Right lung (tissue), 5 donors: ENCODE data around the gene EGR1. TPM values are rescaled to one million over a fixed set of nuclear protein-coding genes. Genes with fewer than 3 reads are reported as not detected.

Experiments
- DNase-seq, 2 donors: peaks; one replicate each; pipeline ENCODE4 v3.0.0-alpha.2; 2013
- polyA plus RNA-seq, 5 donors: library from polyadenylated mRNA; unstranded; fragments of 120-200 nt; gene quantifications; one replicate each; pipeline versions ENCODE4 v1.2.1 to v1.2.3, GENCODE V29; 2013; ENCODE audit warnings: inconsistent platforms in 1 of 5, low replicate concordance in 1 of 5; ENCODE audit not compliant: insufficient read length in 5 of 5, insufficient read depth in 1 of 5

EGR1 gene
- polyA plus RNA-seq, 5 donors = 44.6 to 383 (median 307) TPM

DNA sequence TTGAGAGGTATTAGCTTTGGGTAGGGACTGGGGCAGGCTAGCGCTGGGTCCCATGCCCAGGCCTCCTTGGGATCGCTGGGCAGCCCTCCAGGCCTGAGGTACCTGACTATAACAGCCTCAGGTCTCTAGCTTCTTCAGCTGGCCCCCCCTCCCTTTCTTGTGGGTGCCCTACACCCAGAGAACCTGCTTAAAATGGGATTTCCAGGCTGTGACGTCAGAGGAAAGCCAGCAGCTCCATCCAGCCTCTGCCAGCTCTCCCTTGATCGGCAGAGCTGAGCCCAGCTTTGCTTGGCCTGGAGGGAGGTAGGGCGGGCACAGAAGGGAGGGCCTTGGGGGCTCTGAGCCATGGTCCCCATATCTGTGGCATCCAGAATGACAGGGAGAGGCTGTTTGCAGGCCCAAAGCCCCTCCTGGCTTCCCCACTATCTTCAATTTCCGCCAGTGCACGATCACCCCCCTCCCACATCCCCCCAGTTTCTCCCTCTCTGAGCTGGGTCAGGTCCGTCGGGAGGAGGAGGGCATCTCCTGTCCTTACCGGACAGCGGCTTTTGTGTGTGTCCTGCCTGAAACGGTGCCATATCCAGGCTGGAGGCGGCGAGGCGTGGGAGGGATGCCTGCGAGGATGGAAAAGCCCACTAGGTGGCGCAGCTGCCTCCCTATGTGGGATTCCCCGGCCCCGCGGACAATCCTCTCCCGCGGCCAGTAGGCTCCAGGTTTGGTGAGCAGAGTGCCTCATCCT, 15.6 kb upstream of the EGR1 start:
- DNase-seq = peak; percentile 73 to 84

DNA sequence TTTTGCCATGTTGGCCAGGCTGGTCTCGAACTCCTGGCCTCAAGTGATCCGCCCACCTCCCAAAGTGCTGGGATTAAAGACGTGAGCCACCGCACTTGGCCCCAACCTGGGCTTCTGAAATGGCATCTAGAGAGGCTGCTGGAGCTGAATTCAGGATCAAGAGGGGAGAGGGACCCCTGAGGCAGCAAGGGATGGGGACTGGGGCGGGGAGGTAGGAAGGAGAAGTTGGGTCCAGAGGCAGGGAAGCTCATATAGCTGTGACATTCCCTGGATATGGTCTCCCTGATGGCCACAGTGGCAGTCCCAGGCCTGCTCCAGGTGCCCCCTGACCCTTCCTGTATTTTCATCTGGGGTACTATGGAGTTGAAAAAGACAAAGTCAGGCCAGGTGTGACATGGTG, 14.3 kb upstream of the EGR1 start:
- DNase-seq = no peak

DNA sequence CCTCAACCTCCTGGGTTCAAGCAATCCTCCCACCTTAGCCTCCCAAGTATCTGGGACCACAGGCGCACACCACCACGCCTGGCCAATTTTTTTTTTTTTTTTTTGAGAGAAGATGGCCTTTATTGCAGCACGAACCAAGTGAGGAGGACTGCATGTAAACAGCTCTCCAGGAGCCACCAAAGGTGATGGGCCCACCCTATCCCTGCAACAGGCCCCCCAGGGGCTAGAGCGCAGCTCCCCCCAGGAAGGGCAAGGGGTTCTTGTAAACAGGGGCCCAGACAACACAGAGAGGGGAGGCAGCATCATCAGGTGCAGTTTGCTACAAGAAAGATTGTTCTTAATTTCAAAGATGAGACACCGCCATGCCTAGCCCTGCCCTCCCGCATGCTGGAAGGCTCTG, 12.6 kb upstream of the EGR1 start:
- no peak for DNase-seq

DNA sequence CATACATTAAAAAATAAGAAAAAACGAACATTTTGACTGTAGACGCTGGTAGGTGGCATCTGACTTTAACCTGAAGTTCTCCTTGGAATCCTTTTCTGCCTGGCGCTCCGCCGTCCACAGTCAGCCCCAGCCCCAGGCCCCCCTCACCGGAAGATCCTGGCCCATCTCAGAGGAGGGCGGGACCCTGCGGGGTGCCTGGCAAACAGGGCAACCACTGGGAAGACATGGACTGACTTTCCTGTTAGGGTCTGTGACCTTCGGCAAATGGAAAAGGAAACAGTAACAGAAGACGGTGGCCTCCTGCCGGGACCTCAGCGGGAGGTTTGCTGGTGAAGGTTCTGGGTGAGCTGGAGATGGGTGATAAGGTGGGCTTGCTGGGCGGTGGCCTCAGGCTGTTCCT, 11.7 kb upstream of the EGR1 start:
- DNase-seq = no peak

DNA sequence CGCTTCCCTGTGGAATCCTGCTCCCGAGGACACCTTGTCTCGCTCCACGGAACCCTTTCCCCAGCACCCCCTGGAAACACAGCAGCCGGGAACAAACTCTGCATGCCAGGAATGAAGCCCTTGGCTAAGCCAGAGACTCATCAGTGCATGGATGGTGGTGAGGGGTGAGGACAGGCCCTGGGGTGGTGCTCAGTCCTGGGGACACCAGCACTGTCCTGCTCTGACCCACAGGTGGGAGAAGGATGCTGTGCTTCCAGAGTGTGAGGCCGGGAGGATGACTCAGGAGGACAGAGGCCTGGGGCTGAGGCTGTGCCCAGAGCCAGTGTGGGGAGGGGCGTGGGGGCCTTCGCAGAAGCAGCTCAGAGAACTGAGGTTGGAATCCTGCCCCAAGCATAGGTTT, 11.2 kb upstream of the EGR1 start:
- no peak for DNase-seq

DNA sequence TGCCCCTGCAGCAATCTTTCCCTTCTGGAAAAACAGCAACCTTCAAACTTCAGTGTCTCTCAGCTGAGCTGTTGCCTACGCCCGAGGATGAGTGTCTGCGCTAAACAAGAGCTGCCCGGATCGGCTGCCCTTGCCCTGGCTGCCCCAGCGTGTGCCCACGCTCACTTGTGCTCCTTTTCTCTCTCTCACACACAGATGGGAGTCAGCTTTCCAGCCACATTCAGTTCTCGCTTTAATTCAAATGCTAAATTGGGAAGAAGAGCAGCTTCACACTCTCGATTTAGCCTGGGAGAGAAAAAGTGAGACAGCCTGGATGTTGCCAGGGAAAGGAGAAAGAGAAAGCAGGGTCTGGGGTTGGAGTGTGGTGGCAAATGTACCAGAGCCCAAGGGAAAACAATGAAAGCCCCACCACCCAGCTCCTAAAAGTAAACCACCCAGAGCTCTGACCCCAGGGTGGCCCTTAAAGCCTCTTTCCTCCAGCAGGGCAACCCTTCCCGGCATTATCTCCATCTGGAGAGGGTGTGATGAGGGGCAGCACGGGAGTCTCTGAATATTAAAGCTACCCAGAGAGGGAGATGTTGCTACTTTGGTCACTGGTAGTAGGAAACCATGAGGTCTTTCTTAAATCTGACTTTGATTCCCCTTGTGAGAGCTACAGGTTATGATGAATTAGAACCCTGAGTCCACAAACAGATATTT, 9.9 kb upstream of the EGR1 start:
- no peak for DNase-seq

DNA sequence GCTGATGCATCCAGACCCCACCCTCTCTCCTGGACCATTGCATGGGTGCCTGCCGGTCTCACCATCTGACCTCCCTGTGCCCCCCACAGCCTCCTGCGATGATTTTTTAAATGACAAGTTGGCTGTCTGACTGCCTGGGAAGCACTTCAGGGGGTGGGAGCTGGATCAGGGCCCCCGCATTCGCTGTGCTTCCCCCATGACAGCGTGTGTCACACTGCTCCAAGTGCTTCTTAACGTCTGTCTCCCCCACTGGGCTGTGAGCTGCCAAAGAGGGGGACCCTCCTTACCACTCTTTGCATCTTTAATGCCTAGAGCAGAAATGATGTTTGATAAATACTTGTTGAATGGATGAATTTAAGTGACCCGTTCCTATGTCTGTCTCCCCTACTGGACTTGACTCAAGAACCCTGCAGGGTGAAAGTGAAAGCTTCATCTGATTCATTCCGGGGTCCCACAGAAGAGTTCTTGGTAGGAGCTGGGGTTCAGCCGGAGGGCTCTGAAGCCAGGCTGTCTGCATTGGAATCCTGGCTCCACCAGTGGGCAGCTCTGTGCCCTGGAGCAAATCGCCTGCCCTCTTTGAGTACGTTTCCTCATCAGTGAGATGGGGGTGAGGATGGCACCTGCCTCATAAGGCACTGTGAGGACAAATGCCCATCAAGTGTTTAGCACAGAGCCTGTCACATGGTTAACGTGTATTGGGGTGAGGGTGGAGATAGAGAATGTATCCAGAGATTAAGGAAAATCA, 7.6 kb upstream of the EGR1 start:
- DNase-seq = no peak

DNA sequence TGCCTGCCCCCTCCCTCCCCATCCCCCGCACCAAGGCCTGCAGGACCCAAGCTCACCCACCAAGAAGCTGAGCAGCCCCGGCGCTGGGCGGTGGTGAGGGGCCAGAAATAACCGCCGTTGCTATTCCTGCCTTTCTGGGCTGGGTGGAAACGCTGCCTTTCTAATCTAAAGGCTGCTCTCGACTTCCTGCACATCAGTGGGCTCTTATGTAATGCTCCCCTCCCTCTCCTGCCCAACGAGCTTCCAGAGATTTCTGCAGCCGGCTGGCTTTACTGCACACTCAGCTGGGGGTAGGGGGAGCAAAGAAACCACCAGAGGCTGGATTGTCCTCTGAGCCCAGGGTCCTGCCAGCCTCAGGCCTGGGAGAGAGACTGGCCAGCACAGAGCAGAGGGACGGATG, 6.9 kb upstream of the EGR1 start:
- DNase-seq = no peak

DNA sequence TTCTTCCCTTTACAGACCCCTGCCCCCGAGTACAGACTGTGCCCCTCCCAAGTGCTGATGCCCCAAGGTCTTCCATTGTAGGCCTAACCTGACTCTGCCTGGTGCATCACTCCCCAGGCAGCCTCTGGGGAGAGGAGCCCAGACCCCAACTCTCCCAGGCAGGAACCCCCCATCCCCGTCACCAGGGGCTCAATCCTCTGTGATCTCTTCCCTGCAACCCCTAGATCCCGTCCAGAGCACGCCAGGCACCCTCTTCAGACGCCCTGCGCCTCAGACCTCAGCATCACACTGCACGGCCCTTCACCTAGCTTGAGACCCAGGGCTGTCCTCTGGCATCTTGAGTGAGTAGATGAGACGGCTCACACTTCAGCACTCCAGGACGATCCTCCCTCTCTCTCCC, 6.4 kb upstream of the EGR1 start:
- DNase-seq = no peak

DNA sequence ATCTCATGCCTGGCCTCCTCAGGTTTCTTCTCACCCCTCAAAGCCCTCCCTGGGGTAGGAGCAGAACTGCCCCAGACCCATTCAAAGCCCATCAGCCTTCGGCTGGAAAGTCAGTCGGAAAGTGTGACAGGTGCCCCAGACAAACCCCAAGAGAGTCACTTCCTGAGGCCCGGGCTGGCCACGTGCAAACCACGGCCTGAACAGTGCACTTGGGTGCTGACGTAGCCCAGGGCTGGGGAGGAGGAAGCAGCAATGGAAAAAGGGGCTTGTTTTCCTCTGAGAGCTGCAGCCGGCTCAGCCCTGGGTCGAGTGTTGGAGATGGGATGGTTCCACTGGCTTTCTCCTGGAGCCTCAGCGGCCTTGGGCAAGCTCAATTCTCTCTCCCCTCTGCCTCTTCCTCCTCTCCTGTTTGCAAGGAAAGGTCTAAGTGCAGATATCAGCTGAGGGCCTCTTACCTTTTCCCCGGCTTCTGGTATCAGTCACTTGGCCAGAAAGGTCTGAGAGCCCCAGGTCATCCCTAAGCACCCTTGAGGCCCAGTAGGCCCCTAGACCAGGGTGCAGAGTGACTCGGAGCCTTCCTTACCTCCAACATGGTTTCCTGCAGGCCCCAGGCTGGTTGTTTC, 5.9 kb upstream of the EGR1 start:
- no peak for DNase-seq

DNA sequence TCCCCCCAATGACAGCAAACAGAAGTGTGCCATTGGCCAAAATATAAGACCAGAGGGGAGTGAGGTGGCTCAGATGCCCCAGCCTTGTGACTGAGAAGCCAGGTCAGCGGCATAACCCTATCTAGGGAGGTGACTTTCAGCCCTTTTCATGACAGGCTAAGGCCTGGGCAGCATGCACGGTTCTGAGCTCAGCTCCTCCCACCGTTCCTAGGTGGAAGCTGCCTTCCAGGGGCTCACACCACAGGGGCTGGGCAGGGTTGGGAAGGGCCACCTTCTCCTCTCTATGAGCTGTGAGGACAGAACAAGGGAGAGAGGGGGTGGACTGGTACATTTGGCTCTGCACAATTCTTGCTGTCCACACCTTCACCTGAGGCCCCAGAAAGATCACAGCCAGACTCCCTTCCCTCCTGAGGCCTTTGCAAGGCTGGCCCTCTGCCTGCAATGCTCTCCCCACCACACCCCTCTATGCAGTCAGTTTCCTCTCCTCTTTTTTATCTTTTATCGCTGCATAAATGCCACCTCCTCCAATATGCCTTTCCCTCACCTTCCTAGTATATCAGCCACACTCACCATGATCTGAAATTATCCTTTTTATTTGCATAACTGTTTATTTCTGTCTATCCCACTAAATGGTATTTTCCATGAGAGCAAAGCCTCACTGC, 5.1 kb upstream of the EGR1 start:
- DNase-seq = no peak

DNA sequence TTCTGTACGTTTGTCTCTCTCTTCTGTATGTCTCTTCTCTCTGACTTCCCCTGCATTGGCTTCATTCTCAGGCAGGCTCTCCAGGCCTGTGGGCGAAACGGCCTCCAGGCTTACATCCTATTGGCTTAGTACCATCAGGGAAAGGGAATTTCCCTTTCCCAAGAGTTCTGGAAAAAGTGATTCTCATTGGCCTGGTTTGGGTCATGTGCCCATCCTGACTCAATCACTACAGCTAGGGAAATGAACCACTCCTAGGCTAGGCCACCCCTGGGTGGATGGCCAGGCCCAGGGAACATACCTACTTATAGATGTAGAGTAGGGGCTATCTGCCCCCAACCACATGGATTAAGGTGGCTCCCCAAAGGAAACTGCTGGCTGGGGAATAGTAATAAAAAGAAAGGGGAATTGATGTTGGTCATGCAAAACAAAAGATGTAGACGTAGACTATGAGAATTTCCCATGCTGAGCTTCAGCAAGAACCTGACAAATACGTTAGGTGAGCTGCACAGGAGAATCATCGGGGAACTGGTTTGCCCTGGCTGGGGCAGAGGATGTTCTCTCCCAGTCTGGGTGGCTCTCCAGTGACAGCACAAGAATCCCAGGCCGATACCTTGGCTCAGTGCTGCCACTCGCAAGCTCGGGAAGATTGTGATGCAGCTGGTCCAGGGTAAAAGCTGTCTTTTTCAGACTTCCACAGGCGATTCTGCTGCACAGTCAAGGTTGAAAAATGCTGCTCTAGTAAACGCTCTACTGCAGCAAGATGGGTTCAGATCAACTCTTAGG, 3.7 kb upstream of the EGR1 start:
- DNase-seq = no peak

DNA sequence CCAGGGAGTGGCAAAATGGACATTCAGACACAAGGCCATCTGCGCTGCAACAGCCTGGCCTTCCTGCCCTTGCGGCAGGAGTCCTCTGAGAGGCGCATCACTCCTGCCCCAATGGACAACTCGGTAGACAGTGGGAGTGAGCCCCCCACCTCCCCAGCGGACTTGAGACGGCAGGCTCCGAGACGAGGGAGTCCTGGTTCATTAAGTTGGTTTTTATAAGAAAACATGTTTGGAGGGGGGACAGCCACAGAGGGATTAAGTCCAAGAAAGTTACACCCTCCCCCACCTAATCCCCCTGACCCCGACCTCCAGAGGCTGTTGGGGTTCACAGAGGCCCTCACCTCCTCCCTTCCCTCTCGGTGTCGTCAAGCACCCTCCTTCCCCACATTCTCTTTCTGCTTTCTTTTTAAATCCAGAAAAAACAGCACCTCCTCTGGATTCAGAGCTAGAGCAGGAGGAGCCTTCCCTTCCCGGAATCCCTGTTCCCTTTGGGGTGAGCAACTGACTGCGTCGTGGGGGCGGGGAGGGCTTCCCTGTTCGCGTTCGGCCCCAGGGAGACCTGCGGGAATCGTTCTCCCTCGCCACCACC, 1.8 kb upstream of the EGR1 start:
- no peak for DNase-seq

DNA sequence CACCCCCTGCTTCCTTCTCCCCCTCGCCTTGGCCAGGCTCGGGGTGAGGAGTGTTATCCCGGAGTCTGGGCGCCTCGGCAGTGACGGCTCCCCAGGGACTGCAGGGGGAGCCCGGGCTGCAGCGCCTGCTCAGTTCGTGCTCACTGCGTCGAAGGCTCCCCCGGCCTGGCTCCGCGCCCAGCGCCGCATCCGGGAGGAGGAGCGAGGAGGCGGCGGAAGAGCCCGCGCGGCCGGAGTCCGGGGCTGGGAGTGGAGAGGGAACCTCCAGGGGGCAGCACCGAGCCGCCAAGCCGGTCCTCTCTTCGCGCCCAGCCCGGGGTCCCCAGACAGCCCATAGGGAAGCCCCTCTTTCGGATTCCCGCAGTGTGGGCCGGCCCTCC, 1.3 kb upstream of the EGR1 start:
- peak; percentile 99 for DNase-seq

DNA sequence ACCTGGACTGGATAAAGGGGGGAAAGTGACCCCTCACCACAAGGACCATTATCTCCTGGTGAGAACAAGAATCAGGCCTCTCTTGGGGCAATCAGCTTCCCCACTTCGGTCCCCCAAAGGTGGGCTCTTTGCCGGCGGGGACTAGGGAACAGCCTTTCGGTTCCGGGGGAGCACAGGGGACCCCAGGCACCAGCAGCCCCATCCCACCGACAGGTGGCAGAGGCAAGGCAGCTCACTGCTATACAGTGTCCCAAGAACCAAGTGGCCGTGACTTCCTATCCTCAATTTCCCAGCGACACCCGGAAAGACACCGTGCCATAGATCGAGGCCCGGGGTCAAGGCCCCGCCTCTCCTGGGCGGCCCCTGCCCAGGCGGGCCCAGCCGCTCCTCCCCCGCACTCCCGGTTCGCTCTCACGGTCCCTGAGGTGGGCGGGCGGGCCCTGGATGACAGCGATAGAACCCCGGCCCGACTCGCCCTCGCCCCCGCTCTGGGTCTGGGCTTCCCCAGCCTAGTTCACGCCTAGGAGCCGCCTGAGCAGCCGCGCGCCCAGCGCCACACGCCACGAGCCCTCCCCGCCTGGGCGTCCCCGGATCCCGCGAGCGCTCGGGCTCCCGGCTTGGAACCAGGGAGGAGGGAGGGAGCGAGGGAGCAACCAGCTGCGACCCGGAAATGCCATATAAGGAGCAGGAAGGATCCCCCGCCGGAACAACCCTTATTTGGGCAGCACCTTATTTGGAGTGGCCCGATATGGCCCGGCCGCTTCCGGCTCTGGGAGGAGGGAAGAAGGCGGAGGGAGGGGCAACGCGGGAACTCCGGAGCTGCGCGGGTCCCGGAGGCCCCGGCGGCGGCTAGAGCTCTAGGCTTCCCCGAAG, 655 bp upstream of the EGR1 start:
- peak; percentile 99 for DNase-seq

DNA sequence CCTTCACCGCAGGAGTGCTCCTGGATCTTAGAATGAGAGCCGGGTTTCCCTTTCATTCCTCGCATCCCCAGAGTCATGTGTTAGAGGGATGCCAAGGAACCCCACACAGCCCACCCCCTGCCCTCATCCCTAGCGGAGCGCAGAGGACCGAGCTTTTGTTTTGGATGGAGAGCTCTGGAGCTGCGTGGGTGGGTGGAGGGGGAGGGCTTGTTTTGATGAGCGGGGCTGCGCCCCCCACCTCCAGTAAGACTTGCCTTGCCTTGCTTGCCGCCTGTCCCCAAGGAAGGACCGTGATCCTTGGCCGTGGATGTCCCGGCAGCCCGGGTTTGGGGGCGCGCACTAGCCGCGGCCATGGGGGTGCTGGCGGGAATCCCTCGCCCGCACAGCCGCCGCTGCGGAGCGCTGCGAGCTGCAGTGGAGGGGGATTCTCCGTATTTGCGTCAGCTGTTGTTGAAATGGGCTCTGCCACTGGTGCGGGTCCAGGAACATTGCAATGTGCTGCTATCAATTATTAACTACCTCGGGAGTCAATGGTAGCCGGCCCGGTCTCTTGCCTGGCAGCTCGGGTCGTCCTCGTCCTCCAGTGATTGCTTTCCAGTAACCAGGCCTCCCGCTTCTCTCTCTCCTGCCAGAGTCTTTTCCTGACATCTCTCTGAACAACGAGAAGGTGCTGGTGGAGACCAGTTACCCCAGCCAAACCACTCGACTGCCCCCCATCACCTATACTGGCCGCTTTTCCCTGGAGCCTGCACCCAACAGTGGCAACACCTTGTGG, 1.0 kb downstream of the EGR1 start:
- DNase-seq = no peak

DNA sequence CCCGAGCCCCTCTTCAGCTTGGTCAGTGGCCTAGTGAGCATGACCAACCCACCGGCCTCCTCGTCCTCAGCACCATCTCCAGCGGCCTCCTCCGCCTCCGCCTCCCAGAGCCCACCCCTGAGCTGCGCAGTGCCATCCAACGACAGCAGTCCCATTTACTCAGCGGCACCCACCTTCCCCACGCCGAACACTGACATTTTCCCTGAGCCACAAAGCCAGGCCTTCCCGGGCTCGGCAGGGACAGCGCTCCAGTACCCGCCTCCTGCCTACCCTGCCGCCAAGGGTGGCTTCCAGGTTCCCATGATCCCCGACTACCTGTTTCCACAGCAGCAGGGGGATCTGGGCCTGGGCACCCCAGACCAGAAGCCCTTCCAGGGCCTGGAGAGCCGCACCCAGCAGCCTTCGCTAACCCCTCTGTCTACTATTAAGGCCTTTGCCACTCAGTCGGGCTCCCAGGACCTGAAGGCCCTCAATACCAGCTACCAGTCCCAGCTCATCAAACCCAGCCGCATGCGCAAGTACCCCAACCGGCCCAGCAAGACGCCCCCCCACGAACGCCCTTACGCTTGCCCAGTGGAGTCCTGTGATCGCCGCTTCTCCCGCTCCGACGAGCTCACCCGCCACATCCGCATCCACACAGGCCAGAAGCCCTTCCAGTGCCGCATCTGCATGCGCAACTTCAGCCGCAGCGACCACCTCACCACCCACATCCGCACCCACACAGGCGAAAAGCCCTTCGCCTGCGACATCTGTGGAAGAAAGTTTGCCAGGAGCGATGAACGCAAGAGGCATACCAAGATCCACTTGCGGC, 1.8 kb downstream of the EGR1 start:
- DNase-seq = no peak

DNA sequence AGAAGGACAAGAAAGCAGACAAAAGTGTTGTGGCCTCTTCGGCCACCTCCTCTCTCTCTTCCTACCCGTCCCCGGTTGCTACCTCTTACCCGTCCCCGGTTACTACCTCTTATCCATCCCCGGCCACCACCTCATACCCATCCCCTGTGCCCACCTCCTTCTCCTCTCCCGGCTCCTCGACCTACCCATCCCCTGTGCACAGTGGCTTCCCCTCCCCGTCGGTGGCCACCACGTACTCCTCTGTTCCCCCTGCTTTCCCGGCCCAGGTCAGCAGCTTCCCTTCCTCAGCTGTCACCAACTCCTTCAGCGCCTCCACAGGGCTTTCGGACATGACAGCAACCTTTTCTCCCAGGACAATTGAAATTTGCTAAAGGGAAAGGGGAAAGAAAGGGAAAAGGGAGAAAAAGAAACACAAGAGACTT, 2.4 kb downstream of the EGR1 start:
- no peak for DNase-seq
